ENCODE measurements around the gene DGLUCY. TPM values are rescaled to one million over a fixed set of nuclear protein-coding genes. Genes with fewer than 3 reads are reported as not detected.
"Not testable (repeated sequence)": the region's sequence is repeated elsewhere in the genome, so short reads cannot be mapped to it uniquely, and the experiment has no call there.

The DGLUCY gene
- total RNA-seq, 2 experiments from 2014 or later = 46.3 to 55.2 TPM

GRCh38 chr14:91237219-91237618 lies 123.3 kb downstream of the DGLUCY start:
- Mint-ChIP-seq H3K27ac (no peak overlapping the region), H3K4me3 (no peak overlapping the region), H3K36me3 (ENCODE audit: low read depth) (peaks cover 44% of the 10 kb centered on the region), H3K27me3 (no peaks in the 10 kb centered on the region), H3K4me1 (peaks cover 66% of the 10 kb centered on the region), H3K9me3 (ENCODE audit: low read depth) (peaks cover 6% of the 10 kb centered on the region)
- ATAC-seq (no peak), DNase-seq (no peak)
- CTCF ChIA-PET = interaction anchor here (0.7 kb wide), 1 partner anchor 60 kb away, joined by 4 read pairs; no protein-coding TSS in a partner anchor
- intact Hi-C loops (cut with DNase I, micrococcal nuclease) = no loop called here
- POLR2A ChIA-PET = interaction anchor here (0.6 to 0.8 kb wide), 2 partner anchors 87 to 180 kb away, joined by 3 to 4 read pairs; partner anchors contain the start of gene CCDC88C

DNA sequence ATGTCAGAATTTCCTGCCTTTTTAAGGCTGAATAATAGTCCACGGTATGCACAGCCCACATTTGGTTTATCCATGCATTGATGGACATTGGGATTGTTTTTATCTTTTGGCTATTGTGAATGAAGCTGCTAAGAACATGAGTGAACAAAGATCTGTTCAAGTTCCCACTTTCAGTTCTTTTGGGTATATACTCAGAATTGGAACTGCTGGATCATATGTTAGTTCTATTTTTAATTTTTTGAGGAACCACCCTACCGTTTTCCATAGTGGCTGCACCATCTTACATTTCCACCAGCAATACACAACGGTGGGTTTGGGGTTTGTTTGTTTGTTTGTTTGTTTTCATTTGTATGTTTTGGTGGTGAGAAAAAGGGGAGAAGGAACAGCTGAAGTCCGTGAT lies 124.2 kb downstream of the DGLUCY start:
- Mint-ChIP-seq H3K27ac (peak overlapping the region; percentile 68), H3K4me1 (peaks cover 68% of the 10 kb centered on the region), H3K4me3 (no peak overlapping the region), H3K9me3 (ENCODE audit: low read depth) (peaks cover 6% of the 10 kb centered on the region), H3K36me3 (ENCODE audit: low read depth) (peaks cover 44% of the 10 kb centered on the region), H3K27me3 (no peaks in the 10 kb centered on the region)
- DNase-seq (no peak), ATAC-seq (no peak)
- POLR2A ChIA-PET = interaction anchor here (2.2 kb wide), 1 partner anchor 20 kb away, joined by 7 read pairs; no protein-coding TSS in a partner anchor
- intact Hi-C loops (cut with DNase I, micrococcal nuclease) = no loop called here
- CTCF ChIA-PET = interaction anchor here (0.6 to 1.4 kb wide), 2 partner anchors 11 to 243 kb away, joined by 3 to 5 read pairs; no protein-coding TSS in a partner anchor

- Mint-ChIP-seq H3K27me3 (no peaks in the 10 kb centered on the region), H3K4me3 (peak overlapping the region; percentile 24), H3K36me3 (ENCODE audit: low read depth) (peaks cover 45% of the 10 kb centered on the region), H3K4me1 (peaks cover 70% of the 10 kb centered on the region), H3K9me3 (ENCODE audit: low read depth) (peaks cover 6% of the 10 kb centered on the region), H3K27ac (peak overlapping the region; percentile 68)
- POLR2A ChIA-PET = interaction anchor here (2.2 kb wide), 1 partner anchor 19 kb away, joined by 7 read pairs; no protein-coding TSS in a partner anchor
- ATAC-seq = no peak
- CTCF ChIA-PET = interaction anchor here (0.5 to 1.4 kb wide), 6 partner anchors 11 to 242 kb away, joined by 3 to 5 read pairs (median 3); no protein-coding TSS in a partner anchor
- no peak for DNase-seq
- intact Hi-C loops (cut with DNase I, micrococcal nuclease) = no loop called here
These were observed 124.8 kb downstream of the DGLUCY start for GRCh38 chr14:91238661-91239060.

DNA sequence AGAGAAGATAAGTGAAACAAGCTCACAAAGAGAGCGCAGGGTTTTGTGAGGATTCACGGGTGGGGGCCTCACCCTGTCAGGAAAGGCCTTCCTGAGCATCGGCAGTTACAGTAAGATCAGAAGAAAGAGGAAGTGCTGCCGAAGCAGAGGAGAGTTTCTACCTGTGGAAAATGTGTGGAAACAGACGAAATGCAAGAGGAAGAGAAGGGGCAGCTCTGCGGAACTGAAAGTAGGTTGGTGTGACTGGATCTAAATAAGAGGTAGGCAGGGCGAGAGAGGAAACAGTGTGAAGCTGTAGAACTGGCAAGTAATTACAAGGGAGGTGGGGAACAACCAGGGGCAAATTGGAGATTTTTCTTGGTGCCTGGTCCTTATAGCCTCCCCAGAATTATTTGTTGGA lies 128.0 kb downstream of the DGLUCY start:
- Mint-ChIP-seq H3K9me3 (ENCODE audit: low read depth) (peaks cover 6% of the 10 kb centered on the region), H3K4me3 (peak overlapping the region; percentile 74), H3K27me3 (no peaks in the 10 kb centered on the region), H3K4me1 (peaks cover 95% of the 10 kb centered on the region), H3K27ac (peak overlapping the region; percentile 89), H3K36me3 (ENCODE audit: low read depth) (peaks cover 43% of the 10 kb centered on the region)
- POLR2A ChIA-PET = interaction anchor here (0.6 kb wide), 1 partner anchor 48 kb away, joined by 3 read pairs; no protein-coding TSS in a partner anchor
- intact Hi-C loops (cut with DNase I, micrococcal nuclease) = loop anchor here in 1 of 2 experiments (2.0 to 5.0 kb wide), 3 partner anchors 15 to 65 kb away; no protein-coding TSS in a partner anchor
- ATAC-seq (no peak), DNase-seq (no peak)
- CTCF ChIA-PET = interaction anchor here (0.7 to 1.9 kb wide), 5 partner anchors 14 to 68 kb away, joined by 3 to 7 read pairs (median 3); no protein-coding TSS in a partner anchor

DNA sequence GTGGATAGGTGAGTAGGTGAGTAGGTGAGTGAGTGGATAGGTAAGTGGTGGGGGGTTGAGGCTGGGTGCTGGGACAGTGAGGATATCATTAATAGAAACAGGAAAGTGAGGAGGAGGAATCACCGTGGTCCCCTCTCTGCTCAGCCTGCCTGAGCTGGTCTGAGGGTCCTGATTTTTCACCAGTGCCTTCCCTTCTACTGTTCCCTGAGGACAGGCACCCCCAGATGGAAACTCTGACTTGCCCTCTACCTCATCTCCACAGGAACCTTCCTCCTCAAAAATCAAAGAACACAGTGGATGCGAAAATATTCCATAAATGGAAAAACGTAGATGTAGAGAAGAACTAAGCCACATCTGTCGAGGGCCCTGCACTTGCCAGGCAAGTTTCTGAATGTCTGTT lies 128.8 kb downstream of the DGLUCY start:
- ATAC-seq (no peak), DNase-seq (no peak)
- Mint-ChIP-seq H3K4me3 (peak overlapping the region; percentile 74), H3K27me3 (no peaks in the 10 kb centered on the region), H3K36me3 (ENCODE audit: low read depth) (peaks cover 48% of the 10 kb centered on the region), H3K4me1 (peaks cover 99% of the 10 kb centered on the region), H3K9me3 (ENCODE audit: low read depth) (peaks cover 11% of the 10 kb centered on the region), H3K27ac (peak overlapping the region; percentile 89)
- ChIA-PET CTCF (interaction anchor here (0.6 to 2.7 kb wide), 7 partner anchors 10 to 53 kb away, joined by 3 to 26 read pairs (median 5); no protein-coding TSS in a partner anchor), POLR2A (interaction anchor here (1.3 to 5.0 kb wide), 5 partner anchors 9 to 168 kb away, joined by 4 to 66 read pairs (median 7); no protein-coding TSS in a partner anchor)
- intact Hi-C loops (cut with DNase I, micrococcal nuclease) = loop anchor here (1.0 to 5.0 kb wide), 8 partner anchors 14 to 272 kb away; no protein-coding TSS in a partner anchor

DNA sequence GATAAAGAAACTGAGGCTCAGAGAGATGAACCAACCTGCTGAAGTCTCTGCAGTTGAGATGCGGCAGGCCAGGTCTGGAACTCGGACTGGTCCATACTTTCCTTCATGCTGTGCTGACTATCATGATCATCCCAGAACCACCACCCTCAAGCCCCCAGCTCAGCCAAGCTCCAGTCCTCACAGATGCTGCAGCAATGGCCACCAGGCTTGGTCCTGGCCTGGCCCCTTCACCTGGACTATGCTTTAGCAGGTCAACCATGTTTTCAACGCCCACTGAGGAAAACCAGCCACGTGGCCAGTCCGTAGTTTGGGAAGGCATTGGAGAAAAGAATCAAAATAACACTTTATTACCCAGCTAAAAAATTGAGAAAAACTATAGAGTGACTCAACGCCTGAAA lies 129.2 kb downstream of the DGLUCY start:
- POLR2A ChIA-PET = interaction anchor here (0.8 to 5.0 kb wide), 9 partner anchors 9 to 266 kb away, joined by 3 to 66 read pairs (median 5); partner anchors contain the start of gene RPS6KA5
- peaks cover 99% of the 10 kb centered on the region for H3K4me1 Mint-ChIP-seq
- peaks cover 47% of the 10 kb centered on the region for H3K36me3 Mint-ChIP-seq (ENCODE audit: low read depth)

DNA sequence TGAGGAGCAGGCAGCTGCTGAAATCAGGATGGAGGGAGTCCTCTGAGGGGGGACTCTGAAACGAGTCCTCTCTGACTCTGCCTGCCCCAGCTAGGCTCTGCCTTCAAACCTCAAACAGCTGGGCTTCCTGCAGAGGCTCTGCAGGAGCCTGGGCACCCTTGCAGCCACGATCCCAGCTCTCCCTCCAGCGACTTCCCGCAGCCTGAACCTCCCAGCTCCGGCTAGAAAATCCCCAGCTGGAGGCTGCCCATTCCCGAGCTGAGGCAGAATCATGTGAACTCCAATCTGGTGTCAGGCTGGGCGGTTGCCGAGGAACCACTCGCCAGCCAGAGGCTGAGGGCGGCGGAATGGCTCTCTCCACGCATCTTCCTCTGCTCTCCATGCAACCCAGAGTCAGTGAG lies 130.6 kb downstream of the DGLUCY start, which contains the start of gene GPR68:
Gene GPR68, minus strand, starts transcription at position 204 of the 401 bp plus-strand sequence. CDS start 9,654 bp downstream, outside the sequence.
- no peak for DNase-seq
- Mint-ChIP-seq H3K27ac (peak within 1 kb of the TSS; percentile 89), H3K27me3 (no peaks in the 10 kb centered on the region), H3K9me3 (ENCODE audit: low read depth) (peaks cover 11% of the 10 kb centered on the region), H3K36me3 (ENCODE audit: low read depth) (peaks cover 42% of the 10 kb centered on the region), H3K4me1 (peaks cover 95% of the 10 kb centered on the region), H3K4me3 (peak within 1 kb of the TSS; percentile 74)
- intact Hi-C loops (cut with DNase I, micrococcal nuclease) = loop anchor here in 1 of 2 experiments (5.0 kb wide), 1 partner anchor 67 kb away; no protein-coding TSS in a partner anchor
- CTCF ChIA-PET = interaction anchor here (0.6 to 2.7 kb wide), 14 partner anchors 11 to 342 kb away, joined by 3 to 26 read pairs (median 4); no protein-coding TSS in a partner anchor
- no peak for ATAC-seq
- POLR2A ChIA-PET = interaction anchor here (0.6 to 5.0 kb wide), 5 partner anchors 16 to 264 kb away, joined by 3 to 66 read pairs (median 4); partner anchors contain the start of gene RPS6KA5

More for the DNA sequence above, 129.2 kb downstream of the DGLUCY start:
- DNase-seq (no peak), ATAC-seq (no peak)
- Mint-ChIP-seq H3K9me3 (ENCODE audit: low read depth) (peaks cover 11% of the 10 kb centered on the region), H3K27me3 (no peaks in the 10 kb centered on the region), H3K4me3 (peak overlapping the region; percentile 74), H3K27ac (peak overlapping the region; percentile 89)
- intact Hi-C loops (cut with DNase I, micrococcal nuclease) = loop anchor here (1.0 to 5.0 kb wide), 8 partner anchors 14 to 273 kb away; no protein-coding TSS in a partner anchor
- CTCF ChIA-PET = interaction anchor here (0.6 to 2.7 kb wide), 15 partner anchors 9 to 172 kb away, joined by 3 to 26 read pairs (median 4); no protein-coding TSS in a partner anchor

DNA sequence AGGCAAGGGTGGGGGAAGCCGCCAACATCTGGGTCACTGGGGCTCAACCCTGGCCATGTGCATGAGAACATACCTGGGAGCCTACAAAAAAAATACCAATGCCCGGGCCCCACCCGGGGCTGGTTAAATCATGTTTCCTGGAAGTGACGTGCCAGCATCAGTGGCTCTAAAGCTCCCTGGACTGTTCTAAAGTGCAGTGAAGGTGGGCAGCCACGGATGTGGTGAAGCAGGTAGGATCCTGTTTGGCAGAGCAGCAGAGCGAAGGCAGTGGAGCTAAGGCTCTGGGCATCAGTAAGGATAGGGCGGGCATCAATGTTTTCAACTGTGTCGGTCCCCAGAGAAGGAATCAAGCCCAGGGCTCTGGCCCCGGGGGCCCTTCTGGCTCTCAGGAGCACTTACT lies 131.2 kb downstream of the DGLUCY start:
- POLR2A ChIA-PET = interaction anchor here (1.8 to 5.0 kb wide), 2 partner anchors 17 to 264 kb away, joined by 4 to 66 read pairs; no protein-coding TSS in a partner anchor
- DNase-seq (peak; percentile 87), ATAC-seq (peak; percentile 21)
- H3K27me3 Mint-ChIP-seq = no peaks in the 10 kb centered on the region
- CTCF ChIA-PET = interaction anchor here (0.6 to 2.4 kb wide), 9 partner anchors 11 to 342 kb away, joined by 3 to 11 read pairs (median 4); no protein-coding TSS in a partner anchor
- intact Hi-C loops (cut with DNase I, micrococcal nuclease) = loop anchor here (5.0 kb wide), 4 partner anchors 172 to 863 kb away; partner anchors contain the start of genes CALM1 (in 1 of the 2), CCDC88C (in 1 of the 2) and RPS6KA5 (in 1 of the 2)
- peak overlapping the region; percentile 89 for H3K27ac Mint-ChIP-seq
- H3K4me1 Mint-ChIP-seq = peaks cover 95% of the 10 kb centered on the region
- peaks cover 11% of the 10 kb centered on the region for H3K9me3 Mint-ChIP-seq (ENCODE audit: low read depth)
- H3K36me3 Mint-ChIP-seq (ENCODE audit: low read depth) = peaks cover 39% of the 10 kb centered on the region
- peak overlapping the region; percentile 74 for H3K4me3 Mint-ChIP-seq

GRCh38 chr14:91245616-91246015 lies 131.7 kb downstream of the DGLUCY start:
- peaks cover 40% of the 10 kb centered on the region for H3K36me3 Mint-ChIP-seq (ENCODE audit: low read depth)

DNA sequence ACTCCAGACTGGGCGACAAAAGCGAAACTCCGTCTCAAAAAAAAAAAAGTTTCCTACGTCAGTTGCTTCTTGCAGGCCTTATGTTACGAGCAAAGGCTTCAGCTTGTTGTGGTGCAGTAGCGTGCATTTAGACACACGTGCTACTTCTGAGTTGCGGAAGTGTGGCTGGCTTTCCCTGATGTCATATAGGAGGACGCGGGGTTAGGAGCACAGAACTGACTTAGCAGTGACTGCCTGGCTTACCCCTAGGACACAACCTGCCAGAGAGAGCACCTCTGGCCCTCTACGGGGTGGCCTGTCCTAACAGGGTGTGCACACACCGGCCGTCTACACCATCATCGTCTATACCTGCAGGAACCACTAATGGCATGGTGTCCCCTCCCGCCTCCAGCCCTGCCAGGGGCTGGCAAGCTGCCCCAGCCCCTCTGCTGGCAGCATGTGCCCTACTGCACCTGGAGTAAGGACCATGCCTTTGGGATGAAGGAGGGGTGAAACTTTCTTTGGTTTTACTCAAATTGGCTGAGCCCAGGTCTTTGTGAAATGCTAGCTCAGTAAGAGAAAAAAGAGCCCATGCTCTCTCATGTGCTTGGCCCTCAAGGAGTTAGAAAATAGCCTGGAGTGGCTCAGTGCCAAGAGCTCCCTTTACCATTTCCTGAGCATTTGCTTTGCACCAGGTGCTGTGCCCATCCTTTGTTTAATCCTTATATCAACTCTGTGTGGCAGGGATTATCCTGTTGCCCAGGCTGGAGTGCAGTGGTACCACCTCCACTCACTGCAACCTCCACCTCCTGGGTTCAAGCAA lies 132.4 kb downstream of the DGLUCY start:
- peak overlapping the region; percentile 74 for H3K4me3 Mint-ChIP-seq
- peaks cover 9% of the 10 kb centered on the region for H3K9me3 Mint-ChIP-seq (ENCODE audit: low read depth)
- H3K27ac Mint-ChIP-seq = peak overlapping the region; percentile 89
- peaks cover 96% of the 10 kb centered on the region for H3K4me1 Mint-ChIP-seq
- intact Hi-C loops (cut with DNase I, micrococcal nuclease) = loop anchor here (2.0 to 5.0 kb wide), 5 partner anchors 171 to 864 kb away; partner anchors contain the start of genes RPS6KA5 (in 2 of the 2), CALM1 (in 1 of the 2) and CCDC88C (in 1 of the 2)
- H3K36me3 Mint-ChIP-seq (ENCODE audit: low read depth) = peaks cover 43% of the 10 kb centered on the region
- ATAC-seq (peak; percentile 56), DNase-seq (peak; percentile 88)
- ChIA-PET POLR2A (interaction anchor here (0.6 to 5.0 kb wide), 4 partner anchors 15 to 209 kb away, joined by 3 to 66 read pairs (median 7); no protein-coding TSS in a partner anchor), CTCF (interaction anchor here (0.6 to 2.1 kb wide), 2 partner anchors 10 to 129 kb away, joined by 4 to 8 read pairs; no protein-coding TSS in a partner anchor)
- H3K27me3 Mint-ChIP-seq = no peaks in the 10 kb centered on the region

More at GRCh38 chr14:91245616-91246015, 131.7 kb downstream of the DGLUCY start:
- Mint-ChIP-seq H3K9me3 (ENCODE audit: low read depth) (peaks cover 11% of the 10 kb centered on the region), H3K4me3 (peak overlapping the region; percentile 74), H3K27ac (peak overlapping the region; percentile 89), H3K4me1 (peaks cover 96% of the 10 kb centered on the region)
- H3K27me3 Mint-ChIP-seq, ATAC-seq, DNase-seq: not testable (repeated sequence)
- CTCF ChIA-PET = interaction anchor here (0.6 to 2.4 kb wide), 4 partner anchors 10 to 68 kb away, joined by 3 to 11 read pairs (median 6); no protein-coding TSS in a partner anchor
- intact Hi-C loops (cut with DNase I, micrococcal nuclease) = loop anchor here (2.0 to 5.0 kb wide), 5 partner anchors 172 to 863 kb away; partner anchors contain the start of genes RPS6KA5 (in 2 of the 2), CALM1 (in 1 of the 2) and CCDC88C (in 1 of the 2)
- POLR2A ChIA-PET = interaction anchor here (0.6 to 5.0 kb wide), 4 partner anchors 15 to 209 kb away, joined by 3 to 66 read pairs (median 7); no protein-coding TSS in a partner anchor

Measured in activated CD4-positive, alpha-beta T cell treated with anti-CD3 and anti-CD28 coated beads for 36 hours (primary cell).